Peyer's patch (tissue), 4 donors: ENCODE measurements around the gene AGA.

Source experiments
- CTCF ChIP-seq, 6 experiments: fragments of 450-650 bp in 4 of 6; fragments of 200-600 bp in 2 of 6; sonication (generic) in 1 of 6; IDR thresholded peaks; one replicate each; pipeline ENCODE4 v1.5.1; 2017 to 2019; ENCODE audit warnings: antibody characterized with exemption in 6 of 6, mild to moderate bottlenecking in 3 of 6, moderate library complexity in 1 of 6
- POLR2A ChIP-seq, 2 donors: fragments of 450-650 bp; IDR thresholded peaks; one replicate each; pipeline ENCODE4 v1.5.1; 2017; ENCODE audit warnings: antibody characterized with exemption in 2 of 2, mild to moderate bottlenecking in 2 of 2, moderate library complexity in 2 of 2

DNA sequence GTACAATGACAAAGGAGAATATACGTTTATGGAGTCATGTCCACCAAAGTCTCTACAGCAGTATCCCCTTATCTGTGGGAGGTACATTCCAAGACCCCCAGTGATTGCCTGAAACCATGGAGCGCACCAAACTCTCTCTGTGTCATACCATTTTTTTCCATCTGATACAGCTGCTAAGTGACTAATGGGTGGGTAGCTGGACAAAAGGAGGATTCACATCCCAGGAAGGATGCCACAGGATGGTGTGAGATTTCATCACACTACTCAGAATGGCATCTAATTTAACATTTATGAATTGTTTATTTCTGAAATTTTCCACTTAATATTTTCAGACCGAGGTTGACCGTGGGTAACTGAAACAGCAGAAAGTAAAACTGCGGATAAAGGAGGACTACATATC is 49.8 kb upstream of the AGA start:
- TF ChIP-seq CTCF (IDR thresholded peaks at IDR 0.05) (no peak), POLR2A (IDR thresholded peaks at IDR 0.05) (no peak)
